Neural cell (in vitro differentiated cells): ENCODE data around the gene VAMP5.
A peak's percentile ranks its signal among the peaks of the same experiment; 100 is the strongest.

Source experiments
- CTCF ChIP-seq: fragments of 450-650 bp; IDR thresholded peaks from 2 replicates; pipeline ENCODE4 v1.5.1; 2014; ENCODE audit warnings: antibody characterized with exemption, mild to moderate bottlenecking, moderate library complexity; ENCODE audit not compliant: poor library complexity, severe bottlenecking
- POLR2AphosphoS5 ChIP-seq: IDR thresholded peaks from 2 replicates; pipeline ENCODE4 v1.6.1; 2012

- TF ChIP-seq CTCF (peak; percentile 33), POLR2AphosphoS5 (no peak)
Measured at GRCh38 chr2:85602476-85603234, 18.4 kb downstream of the VAMP5 start, which contains the start of gene TMEM150A.
